GM21447 (cell line): ENCODE results near the gene ENG.
"Not testable (repeated sequence)": the region's sequence is repeated elsewhere in the genome, so short reads cannot be mapped to it uniquely, and the experiment has no call there.

Source experiments
- ATAC-seq: cut with Tn5 transposase; IDR thresholded peaks from one replicate; pipeline ENCODE4 v1.9.1; 2021; ENCODE audit not compliant: unreplicated experiment

The ENG gene

GRCh38 chr9:127846443-127847177 lies 7.8 kb downstream of the ENG start:
- ATAC-seq: no peak

- not testable (repeated sequence) for ATAC-seq
These were observed 8.8 kb downstream of the ENG start for GRCh38 chr9:127845619-127846018.

GRCh38 chr9:127844821-127845359 lies 9.6 kb downstream of the ENG start:
- no peak for ATAC-seq

GRCh38 chr9:127841087-127841835 lies 13.2 kb downstream of the ENG start:
- no peak for ATAC-seq

GRCh38 chr9:127838375-127839078 lies 15.9 kb downstream of the ENG start:
- ATAC-seq: no peak

GRCh38 chr9:127837346-127837745 lies 17.1 kb downstream of the ENG start:
- no peak for ATAC-seq

- ATAC-seq: not testable (repeated sequence)
These were observed 17.9 kb downstream of the ENG start for GRCh38 chr9:127836561-127836960.

GRCh38 chr9:127835991-127836516 lies 18.4 kb downstream of the ENG start:
- ATAC-seq: no peak

- ATAC-seq: no peak
These were observed 20.9 kb downstream of the ENG start for GRCh38 chr9:127833555-127833954.

GRCh38 chr9:127832248-127832647 lies 22.2 kb downstream of the ENG start:
- no peak for ATAC-seq

- no peak for ATAC-seq
These were observed 25.1 kb downstream of the ENG start for GRCh38 chr9:127829205-127829906.

GRCh38 chr9:127828262-127829031 lies 26.0 kb downstream of the ENG start:
- no peak for ATAC-seq

GRCh38 chr9:127826253-127826913 lies 28.1 kb downstream of the ENG start:
- no peak for ATAC-seq

- no peak for ATAC-seq
These were observed 29.0 kb downstream of the ENG start for GRCh38 chr9:127825319-127826051.

- no peak for ATAC-seq
These were observed 32.4 kb downstream of the ENG start for GRCh38 chr9:127822108-127822507.

GRCh38 chr9:127818574-127818973 lies 35.9 kb downstream of the ENG start:
- no peak for ATAC-seq

GRCh38 chr9:127817881-127818434 lies 36.5 kb downstream of the ENG start:
- no peak for ATAC-seq

- no peak for ATAC-seq
These were observed 37.7 kb downstream of the ENG start for GRCh38 chr9:127816728-127817127.
